Suprapubic skin (tissue), 4 donors: Measurements from ENCODE around the gene SLC39A5. TPM values are rescaled to one million over a fixed set of nuclear protein-coding genes. Genes with fewer than 3 reads are reported as not detected.

Experiments
- DNase-seq, 2 donors: peaks; one replicate each; pipeline ENCODE4 v3.0.0-alpha.2; 2019; ENCODE audit warnings: low spot score in 2 of 2
- H3K27ac ChIP-seq: fragments of 200-600 bp; sonication (generic); one replicate; pipeline ENCODE4 v1.5.1; 2019
- H3K27me3 ChIP-seq: fragments of 200-600 bp; sonication (generic); one replicate; pipeline ENCODE4 v1.5.1; 2019
- H3K36me3 ChIP-seq: fragments of 200-600 bp; sonication (generic); one replicate; pipeline ENCODE4 v1.5.1; 2019
- H3K4me1 ChIP-seq: fragments of 200-600 bp; sonication (generic); one replicate; pipeline ENCODE4 v1.5.1; 2019
- H3K4me3 ChIP-seq: fragments of 200-600 bp; sonication (generic); one replicate; pipeline ENCODE4 v1.5.1; 2019; ENCODE audit warnings: mild to moderate bottlenecking
- H3K9me3 ChIP-seq: fragments of 200-600 bp; sonication (generic); one replicate; pipeline ENCODE4 v1.5.1; 2019
- CTCF ChIP-seq, 2 donors: fragments of 200-600 bp in 1 of 2; fragments of 450-650 bp in 1 of 2; sonication (generic) in 1 of 2; IDR thresholded peaks; one replicate each; pipeline ENCODE4 v1.5.1; 2016 to 2019; ENCODE audit warnings: antibody characterized with exemption in 2 of 2, mild to moderate bottlenecking in 1 of 2, moderate library complexity in 1 of 2
- EP300 ChIP-seq: sonication (generic); formaldehyde crosslinking; IDR thresholded peaks from one replicate; pipeline ENCODE4 v1.6.1; 2017; ENCODE audit warnings: antibody characterized with exemption
- POLR2A ChIP-seq, 2 donors: fragments of 450-650 bp; IDR thresholded peaks; one replicate each; pipeline ENCODE4 v1.6.1; 2017; ENCODE audit warnings: antibody characterized with exemption in 2 of 2, mild to moderate bottlenecking in 2 of 2, moderate library complexity in 2 of 2
- POLR2AphosphoS5 ChIP-seq, 3 donors: sonication (generic); formaldehyde crosslinking; IDR thresholded peaks; one replicate each; pipeline ENCODE4 v1.6.1; 2017; ENCODE audit warnings: antibody characterized with exemption in 3 of 3
- WGBS: methylation state at CpG from one replicate; pipeline ENCODE4 v1.1.5; 2018; 5-methylcytosine and 5-hydroxymethylcytosine counted together
- total RNA-seq, 4 donors: library from RNA; depleted of rRNA; stranded (reverse); fragments of >200 nt; gene quantifications; one replicate each; pipeline ENCODE4 v1.1.0, GENCODE V29; 2016

The SLC39A5 gene
- total RNA-seq, 4 donors from 2014 or later, result 1.3 to 2.4 TPM; not detected in 2

- Histone ChIP-seq H3K27me3 (no peaks in the 10 kb centered on the region), H3K27ac (no peak overlapping the region), H3K9me3 (no peaks in the 10 kb centered on the region), H3K36me3 (no peaks in the 10 kb centered on the region), H3K4me3 (no peak overlapping the region), H3K4me1 (peaks cover 3% of the 10 kb centered on the region)
- TF ChIP-seq POLR2AphosphoS5 (IDR thresholded peaks at IDR 0.05) (no peak), POLR2A (IDR thresholded peaks at IDR 0.05) (no peak), CTCF (IDR thresholded peaks at IDR 0.05) (no peak), EP300 (no peak)
- no peak for DNase-seq
- WGBS, result 85% methylated on average over 9 of the region's 9 CpGs
Observed at GRCh38 chr12:56197921-56198635, 31.8 kb upstream of the SLC39A5 start.

GRCh38 chr12:56198836-56199235, 31.0 kb upstream of the SLC39A5 start:
- DNase-seq, result no peak
- no peak for TF ChIP-seq EP300

GRCh38 chr12:56202366-56202765, 27.5 kb upstream of the SLC39A5 start:
- Histone ChIP-seq H3K27me3 (no peaks in the 10 kb centered on the region), H3K4me3 (no peak overlapping the region), H3K36me3 (peaks cover 27% of the 10 kb centered on the region), H3K4me1 (peaks cover 3% of the 10 kb centered on the region), H3K9me3 (no peaks in the 10 kb centered on the region), H3K27ac (no peak overlapping the region)
- 38% methylated on average over 1 of the region's 1 CpG for WGBS
- no peak for DNase-seq
- TF ChIP-seq CTCF (IDR thresholded peaks at IDR 0.05), result no peak
- TF ChIP-seq POLR2A (IDR thresholded peaks at IDR 0.05), result no peak
- TF ChIP-seq POLR2AphosphoS5 (IDR thresholded peaks at IDR 0.05), result no peak
- TF ChIP-seq EP300, result no peak

More at GRCh38 chr12:56198836-56199235, 31.0 kb upstream of the SLC39A5 start:
- no peaks in the 10 kb centered on the region for H3K9me3 ChIP-seq
- no peak overlapping the region for H3K4me3 ChIP-seq
- H3K27ac ChIP-seq, result no peak overlapping the region
- H3K4me1 ChIP-seq, result peaks cover 3% of the 10 kb centered on the region
- no peaks in the 10 kb centered on the region for H3K36me3 ChIP-seq
- WGBS, result 78% methylated on average over 1 of the region's 1 CpG
- no peaks in the 10 kb centered on the region for H3K27me3 ChIP-seq

GRCh38 chr12:56202838-56203237, 27.0 kb upstream of the SLC39A5 start:
- no peak for DNase-seq
- 64% methylated on average over 2 of the region's 2 CpGs for WGBS
- H3K4me1 ChIP-seq, result peaks cover 3% of the 10 kb centered on the region
- H3K27ac ChIP-seq, result no peak overlapping the region
- no peaks in the 10 kb centered on the region for H3K9me3 ChIP-seq
- TF ChIP-seq POLR2AphosphoS5 (IDR thresholded peaks at IDR 0.05), result no peak
- TF ChIP-seq CTCF (IDR thresholded peaks at IDR 0.05), result no peak
- TF ChIP-seq POLR2A (IDR thresholded peaks at IDR 0.05), result no peak
- TF ChIP-seq EP300, result no peak
- peaks cover 32% of the 10 kb centered on the region for H3K36me3 ChIP-seq
- no peak overlapping the region for H3K4me3 ChIP-seq
- H3K27me3 ChIP-seq, result no peaks in the 10 kb centered on the region

GRCh38 chr12:56204275-56204674, 25.6 kb upstream of the SLC39A5 start:
- no peaks in the 10 kb centered on the region for H3K27me3 ChIP-seq
- no peak overlapping the region for H3K27ac ChIP-seq
- H3K4me1 ChIP-seq, result peaks cover 3% of the 10 kb centered on the region
- DNase-seq, result no peak
- H3K9me3 ChIP-seq, result no peaks in the 10 kb centered on the region
- H3K4me3 ChIP-seq, result no peak overlapping the region
- peaks cover 46% of the 10 kb centered on the region for H3K36me3 ChIP-seq
- no peak for TF ChIP-seq EP300
- TF ChIP-seq POLR2AphosphoS5 (IDR thresholded peaks at IDR 0.05), result no peak
- TF ChIP-seq CTCF (IDR thresholded peaks at IDR 0.05), result no peak
- no peak for TF ChIP-seq POLR2A (IDR thresholded peaks at IDR 0.05)

GRCh38 chr12:56205445-56205844, 24.4 kb upstream of the SLC39A5 start:
- H3K9me3 ChIP-seq, result no peaks in the 10 kb centered on the region

More at GRCh38 chr12:56205445-56205844, 24.4 kb upstream of the SLC39A5 start:
- TF ChIP-seq CTCF (IDR thresholded peaks at IDR 0.05) (no peak), POLR2A (IDR thresholded peaks at IDR 0.05) (no peak), POLR2AphosphoS5 (IDR thresholded peaks at IDR 0.05) (no peak), EP300 (no peak)
- Histone ChIP-seq H3K4me1 (peaks cover 3% of the 10 kb centered on the region), H3K27me3 (no peaks in the 10 kb centered on the region), H3K36me3 (peaks cover 58% of the 10 kb centered on the region), H3K27ac (no peak overlapping the region), H3K4me3 (no peak overlapping the region)
- DNase-seq, result no peak
